Uterus (tissue), 2 donors: ENCODE data around the gene AKAP8.

Source experiments
- CTCF ChIP-seq, 4 experiments: fragments of 200-600 bp in 2 of 4; fragments of 450-650 bp in 2 of 4; sonication (generic) in 2 of 4; IDR thresholded peaks; one replicate each; pipeline ENCODE4 v1.5.1; 2016 to 2019; ENCODE audit warnings: antibody characterized with exemption in 4 of 4, mild to moderate bottlenecking in 2 of 4, moderate library complexity in 1 of 4
- POLR2A ChIP-seq, 2 donors: fragments of 450-650 bp; IDR thresholded peaks; one replicate each; pipeline ENCODE4 v1.6.1; 2016; ENCODE audit warnings: antibody characterized with exemption in 2 of 2, mild to moderate bottlenecking in 1 of 2, moderate library complexity in 1 of 2

DNA sequence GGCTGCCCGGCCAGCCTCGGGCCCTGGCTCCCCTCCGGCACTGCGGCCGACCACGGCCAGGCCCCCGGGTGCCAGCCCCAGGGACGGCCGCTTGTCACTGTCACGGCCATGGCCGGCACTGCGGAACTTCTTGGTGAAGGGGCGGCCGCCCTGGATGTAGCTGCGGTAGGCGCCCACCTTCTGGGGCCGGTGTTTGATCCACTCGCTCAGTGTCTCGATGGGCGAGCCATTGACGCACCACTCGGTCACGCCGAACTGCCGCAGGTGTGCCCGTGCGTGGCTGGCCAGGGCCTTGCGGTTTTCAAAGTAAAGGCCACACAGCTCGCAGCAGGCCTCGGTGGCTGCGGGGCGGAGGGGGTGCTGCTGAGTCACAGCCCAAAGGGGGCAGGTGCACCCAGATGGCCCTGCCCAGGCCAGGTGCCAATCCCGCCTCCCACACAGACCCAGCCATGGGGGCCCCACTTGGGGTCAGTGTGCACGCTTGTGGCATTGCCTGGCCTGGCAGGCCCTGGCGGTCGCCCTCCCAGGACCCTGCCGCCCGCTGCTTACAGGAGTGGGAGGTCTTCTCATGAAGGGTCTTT, 45.2 kb upstream of the AKAP8 start:
- TF ChIP-seq CTCF (IDR thresholded peaks at IDR 0.05) = no peak
- no peak for TF ChIP-seq POLR2A (IDR thresholded peaks at IDR 0.05)
